ENCODE measurements around the gene PRKAG2. TPM values are rescaled to one million over a fixed set of nuclear protein-coding genes. Genes with fewer than 3 reads are reported as not detected.

The PRKAG2 gene
- total RNA-seq, 2 experiments from 2014 or later, result 39.3 to 42.3 TPM

DNA sequence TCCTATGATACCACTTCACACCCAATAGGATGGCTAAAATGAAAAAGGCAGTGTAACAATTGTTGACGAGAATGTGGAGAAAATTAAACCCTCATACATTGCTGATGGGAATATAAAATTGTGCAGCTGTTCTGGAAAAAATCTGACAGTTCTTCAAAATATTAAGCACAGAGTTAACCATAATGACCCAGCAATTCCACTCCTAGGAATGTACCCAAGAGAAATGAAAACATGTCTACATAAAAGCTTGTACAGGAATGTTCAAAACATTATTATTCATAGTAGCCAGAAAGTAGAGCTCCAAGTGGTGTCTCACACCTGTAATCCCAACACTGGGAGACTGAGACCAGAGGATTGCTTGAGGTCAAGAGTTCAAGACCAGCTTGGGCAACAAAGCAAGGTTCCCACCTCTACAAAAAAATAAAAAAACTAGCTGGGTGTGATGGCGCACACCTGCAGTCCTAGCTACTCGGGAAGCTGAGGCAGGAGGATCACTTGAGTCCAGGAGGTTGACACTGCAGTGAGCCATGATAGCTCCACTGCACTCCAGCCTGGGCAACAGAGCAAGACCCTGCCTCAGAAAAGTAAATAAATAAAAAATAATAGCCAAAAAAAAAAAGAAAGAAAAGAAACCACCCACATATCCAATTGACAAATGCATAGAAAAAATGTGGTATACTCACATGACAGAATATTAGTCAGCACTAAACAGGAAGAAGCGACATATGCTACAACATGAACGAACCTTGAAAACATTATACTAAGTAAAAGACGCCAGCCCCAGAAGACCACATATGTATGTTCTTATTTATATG, 362.2 kb downstream of the PRKAG2 start:
- Histone ChIP-seq H3K36me3 (ENCODE audit: insufficient read depth, low read length) (no peaks in the 10 kb centered on the region), H3K4me1 (ENCODE audit: insufficient read depth, low read length) (peaks cover 45% of the 10 kb centered on the region), H3K4me3 (ENCODE audit: low read length) (no peak overlapping the region), H3K9me3 (ENCODE audit: control insufficient read depth in 1 of 2, insufficient read depth in 1 of 2, low read length in 2 of 2) (no peaks in the 10 kb centered on the region), H3K27me3 (ENCODE audit: control insufficient read depth in 1 of 2, insufficient read depth in 2 of 2, low read length in 2 of 2) (no peaks in the 10 kb centered on the region), H3K27ac (ENCODE audit: low read depth in 1 of 2, low read length in 2 of 2) (no peak overlapping the region)
- DNase-seq (no peak), ATAC-seq (ENCODE audit: poor library complexity) (no peak)
- Mint-ChIP-seq H3K27ac (no peak overlapping the region), H3K4me3 (peak overlapping the region; percentile 57), H3K36me3 (ENCODE audit: low read depth) (peaks cover 16% of the 10 kb centered on the region), H3K9me3 (no peaks in the 10 kb centered on the region), H3K27me3 (no peaks in the 10 kb centered on the region), H3K4me1 (ENCODE audit: low read depth) (peaks cover 81% of the 10 kb centered on the region)
- intact Hi-C loops (cut with DNase I, micrococcal nuclease), result loop anchor here (5.0 to 10.0 kb wide), 5 partner anchors 32 to 1240 kb away; partner anchors contain the start of genes ABCF2 (in 1 of the 2) and ACTR3B (in 1 of the 2)
- ChIA-PET POLR2A (interaction anchor here (0.8 kb wide), 1 partner anchor 23 kb away, joined by 6 read pairs; no protein-coding TSS in a partner anchor), CTCF (interaction anchor here (1.0 kb wide), 1 partner anchor 17 kb away, joined by 3 read pairs; no protein-coding TSS in a partner anchor)
- TF ChIP-seq CTCF (IDR thresholded peaks at IDR 0.05), result no peak

DNA sequence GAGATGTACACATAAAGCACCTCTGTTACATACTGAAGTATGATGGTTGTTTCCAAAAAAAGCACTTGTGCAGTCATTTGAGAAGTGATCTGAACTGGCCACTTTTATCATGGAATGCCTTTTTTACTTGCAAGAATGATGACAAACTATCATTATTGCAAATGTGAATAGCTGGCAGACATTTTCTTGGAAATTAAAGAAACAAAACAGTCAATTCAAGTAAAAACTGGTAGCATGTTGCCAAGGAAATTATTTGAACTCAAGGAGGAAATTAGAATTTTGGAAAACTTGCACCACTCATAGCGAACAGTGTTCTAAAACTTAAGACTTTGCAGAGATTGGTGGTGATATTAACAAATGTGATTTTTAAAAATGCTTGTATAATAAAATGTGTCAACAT, 363.8 kb downstream of the PRKAG2 start:
- H3K27me3 ChIP-seq (ENCODE audit: control insufficient read depth in 1 of 2, insufficient read depth in 2 of 2, low read length in 2 of 2), result no peaks in the 10 kb centered on the region
- Mint-ChIP-seq H3K27me3 (no peaks in the 10 kb centered on the region), H3K36me3 (ENCODE audit: low read depth) (peaks cover 7% of the 10 kb centered on the region), H3K27ac (no peak overlapping the region), H3K4me1 (ENCODE audit: low read depth) (peaks cover 85% of the 10 kb centered on the region), H3K4me3 (no peak overlapping the region), H3K9me3 (no peaks in the 10 kb centered on the region)
- ATAC-seq (ENCODE audit: poor library complexity) (no peak), DNase-seq (no peak)
- no peaks in the 10 kb centered on the region for H3K9me3 ChIP-seq (ENCODE audit: control insufficient read depth in 1 of 2, insufficient read depth in 1 of 2, low read length in 2 of 2)
- no peak overlapping the region for H3K27ac ChIP-seq (ENCODE audit: low read depth in 1 of 2, low read length in 2 of 2)
- no peaks in the 10 kb centered on the region for H3K36me3 ChIP-seq (ENCODE audit: insufficient read depth, low read length)
- TF ChIP-seq CTCF (IDR thresholded peaks at IDR 0.05), result no peak
- ChIA-PET POLR2A (no interaction called here), CTCF (no interaction called here)
- no peak overlapping the region for H3K4me3 ChIP-seq (ENCODE audit: low read length)
- intact Hi-C loops (cut with DNase I, micrococcal nuclease), result loop anchor here (10.0 kb wide), 3 partner anchors 122 to 1242 kb away; partner anchors contain the start of gene ACTR3B (in 1 of the 2)
- H3K4me1 ChIP-seq (ENCODE audit: insufficient read depth, low read length), result peaks cover 49% of the 10 kb centered on the region

- no peak overlapping the region for H3K27ac ChIP-seq (ENCODE audit: low read depth in 1 of 2, low read length in 2 of 2)
- no peak overlapping the region for H3K4me3 ChIP-seq (ENCODE audit: low read length)
- no peaks in the 10 kb centered on the region for H3K27me3 ChIP-seq (ENCODE audit: control insufficient read depth in 1 of 2, insufficient read depth in 2 of 2, low read length in 2 of 2)
- CTCF ChIA-PET, result no interaction called here
- H3K4me1 ChIP-seq (ENCODE audit: insufficient read depth, low read length), result peaks cover 41% of the 10 kb centered on the region
- Mint-ChIP-seq H3K9me3 (no peaks in the 10 kb centered on the region), H3K27me3 (no peaks in the 10 kb centered on the region), H3K4me3 (peak overlapping the region; percentile 17), H3K4me1 (ENCODE audit: low read depth) (peaks cover 85% of the 10 kb centered on the region), H3K36me3 (ENCODE audit: low read depth) (peaks cover 4% of the 10 kb centered on the region), H3K27ac (no peak overlapping the region)
- no peaks in the 10 kb centered on the region for H3K9me3 ChIP-seq (ENCODE audit: control insufficient read depth in 1 of 2, insufficient read depth in 1 of 2, low read length in 2 of 2)
- POLR2A ChIA-PET, result no interaction called here
- DNase-seq, result no peak
- ATAC-seq (ENCODE audit: poor library complexity), result no peak
- intact Hi-C loops (cut with DNase I, micrococcal nuclease), result loop anchor here (10.0 kb wide), 3 partner anchors 122 to 1242 kb away; partner anchors contain the start of gene ACTR3B (in 1 of the 2)
- TF ChIP-seq CTCF (IDR thresholded peaks at IDR 0.05), result no peak
- no peaks in the 10 kb centered on the region for H3K36me3 ChIP-seq (ENCODE audit: insufficient read depth, low read length)
Measured at GRCh38 chr7:151512353-151512752, 364.6 kb downstream of the PRKAG2 start.
